Vagina (tissue), 2 donors: ENCODE data around the gene CFAP92.

Experiments used
- POLR2A ChIP-seq, 2 donors: fragments of 450-650 bp; IDR thresholded peaks; one replicate each; pipeline ENCODE4 v1.6.1; 2017; ENCODE audit warnings: antibody characterized with exemption in 2 of 2, mild to moderate bottlenecking in 2 of 2, moderate library complexity in 2 of 2
- POLR2AphosphoS5 ChIP-seq, 2 donors: sonication (generic); formaldehyde crosslinking; IDR thresholded peaks; one replicate each; pipeline ENCODE4 v1.9.0; 2017; ENCODE audit warnings: antibody characterized with exemption in 2 of 2, mild to moderate bottlenecking in 2 of 2, low read depth in 1 of 2; ENCODE audit not compliant: insufficient read depth in 1 of 2
- TF ChIP-seq, protein P1 (sequence below), 3 experiments: fragments of 450-650 bp in 2 of 3; fragments of 200-600 bp in 1 of 3; sonication (generic) in 1 of 3; IDR thresholded peaks; one replicate each; pipeline ENCODE4 v1.5.1; 2017 to 2019; ENCODE audit warnings: antibody characterized with exemption in 3 of 3, mild to moderate bottlenecking in 2 of 3, moderate library complexity in 2 of 3

DNA sequence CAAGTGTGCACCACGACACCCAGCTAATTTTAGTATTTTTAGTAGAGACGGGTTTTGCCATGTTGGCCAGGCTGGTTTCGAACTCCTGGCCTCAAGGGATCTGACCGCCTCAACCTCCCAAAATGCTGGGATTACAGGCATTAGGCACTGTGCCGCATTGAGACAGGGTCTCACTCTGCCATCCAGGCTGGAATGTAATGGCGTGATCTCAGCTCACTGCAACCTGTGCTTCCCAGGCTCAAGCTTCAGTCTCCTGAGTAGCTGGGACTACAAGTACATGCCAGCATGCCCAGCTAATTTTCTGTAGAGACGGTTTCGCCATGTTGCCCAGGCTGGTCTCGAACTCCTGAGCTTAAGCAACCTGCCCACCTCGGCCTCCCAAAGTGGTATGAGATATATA, 62.8 kb downstream of the CFAP92 start:
- TF ChIP-seq, protein P1, sequence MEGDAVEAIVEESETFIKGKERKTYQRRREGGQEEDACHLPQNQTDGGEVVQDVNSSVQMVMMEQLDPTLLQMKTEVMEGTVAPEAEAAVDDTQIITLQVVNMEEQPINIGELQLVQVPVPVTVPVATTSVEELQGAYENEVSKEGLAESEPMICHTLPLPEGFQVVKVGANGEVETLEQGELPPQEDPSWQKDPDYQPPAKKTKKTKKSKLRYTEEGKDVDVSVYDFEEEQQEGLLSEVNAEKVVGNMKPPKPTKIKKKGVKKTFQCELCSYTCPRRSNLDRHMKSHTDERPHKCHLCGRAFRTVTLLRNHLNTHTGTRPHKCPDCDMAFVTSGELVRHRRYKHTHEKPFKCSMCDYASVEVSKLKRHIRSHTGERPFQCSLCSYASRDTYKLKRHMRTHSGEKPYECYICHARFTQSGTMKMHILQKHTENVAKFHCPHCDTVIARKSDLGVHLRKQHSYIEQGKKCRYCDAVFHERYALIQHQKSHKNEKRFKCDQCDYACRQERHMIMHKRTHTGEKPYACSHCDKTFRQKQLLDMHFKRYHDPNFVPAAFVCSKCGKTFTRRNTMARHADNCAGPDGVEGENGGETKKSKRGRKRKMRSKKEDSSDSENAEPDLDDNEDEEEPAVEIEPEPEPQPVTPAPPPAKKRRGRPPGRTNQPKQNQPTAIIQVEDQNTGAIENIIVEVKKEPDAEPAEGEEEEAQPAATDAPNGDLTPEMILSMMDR (IDR thresholded peaks at IDR 0.05), result no peak
- TF ChIP-seq POLR2A (IDR thresholded peaks at IDR 0.05), result no peak
- TF ChIP-seq POLR2AphosphoS5 (IDR thresholded peaks at IDR 0.05; ENCODE audit: insufficient read depth in 1 of 2, low read depth in 1 of 2), result no peak
